OCI-LY7 (cell line): ENCODE results near the gene FAM120C.

Source experiments
- CTCF ChIP-seq: fragments of 200-600 bp; sonication (generic); conservative IDR thresholded peaks from 2 replicates; pipeline ENCODE4 v1.5.1; 2014; ENCODE audit warnings: mild to moderate bottlenecking, antibody characterized with exemption, low read length, moderate library complexity, mixed read lengths
- EZH2phosphoT487 ChIP-seq: fragments of 200-600 bp; sonication (generic); IDR thresholded peaks from 2 replicates; pipeline ENCODE4 v1.6.1; 2018; ENCODE audit warnings: low read depth, borderline replicate concordance, mild to moderate bottlenecking, mixed run types, antibody characterized with exemption, low read length, moderate library complexity, mixed read lengths

- TF ChIP-seq CTCF (no peak), EZH2phosphoT487 (no peak)
These were observed 4.7 kb downstream of the FAM120C start for GRCh38 chrX:54178100-54178940.
